HG03135 (cell line): Measurements from ENCODE around the gene CCDC33.

Experiments used
- ATAC-seq: cut with Tn5 transposase; IDR thresholded peaks from one replicate; pipeline ENCODE4 v1.9.1; 2021; ENCODE audit warnings: mild to moderate bottlenecking, moderate library complexity; ENCODE audit not compliant: unreplicated experiment

The CCDC33 gene

GRCh38 chr15:74208901-74209559 lies 27.1 kb upstream of the CCDC33 start:
- ATAC-seq, result no peak

DNA sequence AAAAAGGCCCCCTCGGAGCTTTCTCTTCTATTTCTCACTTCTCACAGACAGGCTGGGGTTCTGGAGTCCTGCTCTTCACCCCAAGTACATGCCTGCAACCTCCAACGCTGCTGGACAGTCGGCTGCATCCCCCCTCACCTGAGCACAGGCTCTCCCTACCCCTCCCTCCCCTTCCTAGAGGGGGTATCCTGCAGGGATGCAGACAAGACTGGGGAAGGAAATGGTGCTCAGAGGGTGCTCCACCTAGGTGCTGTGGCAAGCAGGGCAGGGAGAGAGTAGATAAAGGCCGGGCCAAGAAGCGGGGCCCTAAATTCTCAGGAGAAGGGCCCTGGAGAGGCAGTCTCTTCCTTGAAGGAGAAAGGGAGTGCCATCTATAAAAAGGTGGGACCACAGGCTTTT lies 26.6 kb upstream of the CCDC33 start:
- ATAC-seq, result no peak

- no peak for ATAC-seq
These were observed 26.0 kb upstream of the CCDC33 start for GRCh38 chr15:74209997-74210671.

DNA sequence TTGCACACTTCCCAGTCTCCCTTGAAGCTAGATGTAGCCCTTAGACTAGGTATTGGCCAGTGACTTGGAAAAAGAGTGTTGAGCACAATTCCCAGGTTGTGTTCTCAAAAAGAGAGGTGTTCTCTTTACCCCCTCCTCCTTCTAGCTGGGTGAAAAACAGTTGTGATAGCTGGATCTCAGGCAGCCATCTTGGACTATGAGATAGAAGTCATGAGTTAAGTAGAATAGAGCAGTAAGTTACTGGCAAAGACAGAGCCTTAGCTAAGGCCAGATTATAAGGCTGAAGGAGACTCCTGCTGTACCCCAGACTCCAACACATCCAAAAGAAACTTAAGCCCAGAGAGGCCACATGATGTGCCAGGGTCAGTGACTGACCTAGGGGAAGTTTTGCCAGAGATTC lies 25.4 kb upstream of the CCDC33 start:
- no peak for ATAC-seq

DNA sequence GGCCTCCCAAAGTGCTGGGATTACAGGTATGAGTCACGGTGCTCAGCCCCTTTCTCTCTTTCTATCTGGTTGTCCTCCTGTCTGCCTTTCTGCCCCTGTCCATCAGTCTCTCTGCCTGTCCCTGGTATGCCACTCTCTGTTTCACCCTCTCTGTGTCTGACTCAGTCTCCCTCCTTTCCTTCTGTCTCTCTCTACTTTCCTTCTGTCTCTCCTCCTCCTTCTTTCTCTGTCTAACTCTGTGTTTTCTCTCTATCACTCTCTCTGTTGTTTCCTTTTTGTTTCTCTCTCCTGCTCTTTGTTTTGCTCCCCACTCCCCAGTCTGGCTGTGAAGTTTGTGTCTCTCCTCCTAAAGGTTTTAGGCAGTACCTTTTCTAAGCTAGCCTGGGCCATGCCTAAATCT lies 24.5 kb upstream of the CCDC33 start:
- ATAC-seq, result no peak

DNA sequence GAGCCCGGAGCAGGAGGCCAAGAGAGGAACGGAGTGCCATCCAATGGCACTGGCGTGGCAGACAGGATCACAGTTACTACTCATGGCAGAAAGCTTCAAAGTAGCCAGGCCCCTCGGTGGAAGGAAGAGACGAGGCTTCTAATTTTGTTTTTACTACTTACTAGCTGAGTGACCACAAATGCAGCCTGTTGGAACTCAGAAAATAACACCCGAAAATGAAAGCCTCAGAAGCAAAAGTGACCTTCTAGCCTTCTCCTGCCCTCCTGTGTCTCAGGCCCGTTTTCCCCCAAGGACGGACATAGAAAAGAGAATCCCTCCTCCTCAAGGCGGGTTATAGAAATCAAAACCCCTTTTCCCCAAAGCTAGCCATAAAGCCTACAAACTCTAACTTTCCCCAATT lies 23.6 kb upstream of the CCDC33 start:
- ATAC-seq, result no peak

DNA sequence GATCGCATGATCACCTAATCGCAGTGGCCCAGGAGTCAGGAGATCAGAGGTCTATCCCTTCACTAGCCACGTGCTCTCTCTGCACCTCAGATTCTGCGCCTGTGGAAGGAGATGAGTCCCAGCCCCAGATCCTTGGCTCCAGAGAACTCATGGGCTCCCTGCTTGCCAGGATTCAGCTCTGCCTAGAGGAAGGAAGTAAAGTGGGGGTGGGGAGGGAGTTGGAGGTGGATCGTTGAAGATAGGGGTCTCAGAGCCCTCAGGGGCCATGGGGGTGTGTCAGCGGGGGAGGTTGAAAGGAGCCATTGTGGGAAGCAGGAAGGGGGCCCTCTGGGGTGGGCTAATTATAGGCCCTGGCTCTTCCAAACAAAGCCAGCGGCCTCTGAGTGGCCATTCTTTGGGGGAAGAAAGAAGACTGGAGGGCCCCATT lies 22.3 kb upstream of the CCDC33 start:
- ATAC-seq, result no peak

GRCh38 chr15:74214324-74215021 lies 21.7 kb upstream of the CCDC33 start:
- ATAC-seq, result no peak

DNA sequence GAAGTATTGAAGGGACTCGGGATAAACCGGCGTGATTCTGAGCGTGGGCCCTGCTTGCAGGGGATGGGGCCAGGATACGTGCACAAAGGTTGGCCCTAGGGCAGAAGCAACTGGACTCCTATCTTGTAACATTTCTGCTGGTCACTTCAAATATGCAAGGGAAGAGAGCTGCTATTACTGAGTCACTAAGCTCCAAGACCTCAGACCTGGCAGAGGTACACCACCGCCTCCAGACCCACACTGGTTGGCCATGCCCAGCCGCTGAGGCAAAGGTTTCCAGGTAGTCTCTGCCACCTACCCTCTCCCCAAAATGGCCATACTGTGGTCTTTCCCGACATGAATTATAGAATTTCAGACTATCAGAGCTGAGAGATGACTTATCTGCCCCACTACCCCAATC lies 20.2 kb upstream of the CCDC33 start:
- ATAC-seq, result no peak

DNA sequence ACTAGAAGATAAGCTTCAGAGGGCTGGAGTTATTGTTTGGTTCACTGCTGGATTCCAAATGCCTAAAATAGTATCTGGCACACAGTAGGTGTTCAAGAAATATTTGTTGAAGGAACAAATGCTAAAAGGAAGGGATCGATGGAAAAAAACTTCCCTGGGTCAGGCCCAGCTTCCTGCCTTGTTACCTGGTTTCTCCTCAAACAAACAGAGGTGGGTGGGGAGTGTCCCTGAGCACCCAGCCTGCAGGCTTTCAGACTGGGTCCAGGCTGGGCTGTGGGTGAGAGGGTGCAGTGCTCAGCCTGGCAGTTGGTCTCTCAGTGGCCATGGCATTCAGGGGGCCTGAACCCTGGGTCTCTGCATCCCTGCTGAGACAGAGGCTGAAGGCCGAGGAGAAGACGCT lies 19.2 kb upstream of the CCDC33 start:
- no peak for ATAC-seq

GRCh38 chr15:74217907-74218885 lies 17.9 kb upstream of the CCDC33 start:
- no peak for ATAC-seq

DNA sequence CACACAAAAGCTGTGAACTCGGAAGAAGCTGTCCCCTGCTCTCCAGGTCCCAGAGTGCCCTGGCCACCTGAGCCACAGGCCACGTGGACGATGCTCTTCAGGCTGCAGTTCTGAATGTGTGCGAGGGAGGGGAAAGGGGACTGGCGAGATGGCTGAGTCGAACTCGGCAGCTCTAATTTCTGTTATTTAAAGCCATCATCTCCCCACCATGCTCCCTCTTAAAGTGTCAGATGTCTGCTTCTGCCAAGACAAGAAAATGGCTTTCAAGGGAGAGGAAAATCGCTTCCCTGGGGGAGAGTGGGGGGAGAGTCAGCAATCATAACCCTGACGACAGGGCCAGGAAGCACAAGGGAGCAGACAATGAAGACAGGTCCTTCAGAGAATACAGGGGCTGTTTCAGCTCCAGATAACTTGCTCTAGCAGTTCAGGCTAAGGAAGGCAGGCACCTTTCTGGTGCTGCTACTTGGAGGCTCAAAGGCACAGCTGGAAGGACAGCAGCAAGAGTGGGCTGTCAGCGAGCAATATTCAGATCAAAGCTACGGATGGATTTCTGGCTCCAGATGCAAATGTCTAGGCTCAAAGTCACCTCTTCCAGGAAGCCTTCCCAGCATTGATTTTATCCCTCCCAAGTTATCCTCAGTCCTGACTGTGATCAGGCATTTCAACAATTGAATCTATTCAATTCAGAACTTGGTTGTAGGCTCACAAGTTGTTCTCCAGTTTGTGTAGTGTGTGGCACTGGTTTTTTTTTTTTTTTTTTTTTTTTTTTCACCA lies 15.5 kb upstream of the CCDC33 start:
- ATAC-seq, result no peak

DNA sequence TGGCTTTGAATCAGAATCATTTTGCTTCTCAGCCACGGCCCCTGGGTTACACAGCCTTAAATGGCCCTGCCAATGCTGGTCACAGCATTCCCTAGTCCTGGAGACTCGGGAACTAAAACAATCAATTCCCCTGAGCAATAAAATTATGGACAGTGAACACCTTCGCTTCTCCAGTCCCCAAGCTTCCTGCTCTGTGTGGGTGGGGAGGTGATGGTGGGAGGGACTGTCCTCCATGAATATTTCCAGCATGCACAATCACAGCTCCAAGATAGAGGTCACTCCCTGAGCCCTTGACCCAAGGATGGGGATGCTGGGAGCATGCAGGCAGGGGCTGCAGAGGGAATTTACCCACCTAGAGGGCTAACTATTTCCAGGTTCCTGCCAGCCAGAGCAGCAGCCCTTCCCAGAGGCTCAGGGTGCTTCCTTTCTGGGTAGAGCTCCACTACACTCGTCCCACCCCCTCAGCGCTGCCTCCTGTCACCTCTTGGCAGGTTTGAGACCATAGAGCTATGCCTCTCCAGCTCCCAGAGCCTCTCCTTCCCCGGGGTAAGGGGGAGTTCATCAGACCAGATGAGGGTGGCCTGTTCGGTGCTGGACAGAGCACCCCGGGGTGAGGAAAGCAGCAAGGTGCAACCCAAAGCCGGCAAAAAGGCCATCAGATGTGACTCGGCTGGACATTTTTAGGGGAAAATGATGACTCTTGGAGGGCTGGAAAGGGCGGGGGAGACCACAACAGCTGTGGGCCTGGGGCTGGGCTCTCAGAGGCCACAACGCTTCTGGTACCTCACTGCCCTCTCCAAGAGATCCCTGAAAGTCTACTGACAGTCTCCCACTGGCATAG lies 14.5 kb upstream of the CCDC33 start:
- ATAC-seq, result no peak

GRCh38 chr15:74222240-74223119 lies 13.6 kb upstream of the CCDC33 start:
- ATAC-seq, result no peak

- no peak for ATAC-seq
These were observed 10.2 kb upstream of the CCDC33 start for GRCh38 chr15:74225928-74226327.

DNA sequence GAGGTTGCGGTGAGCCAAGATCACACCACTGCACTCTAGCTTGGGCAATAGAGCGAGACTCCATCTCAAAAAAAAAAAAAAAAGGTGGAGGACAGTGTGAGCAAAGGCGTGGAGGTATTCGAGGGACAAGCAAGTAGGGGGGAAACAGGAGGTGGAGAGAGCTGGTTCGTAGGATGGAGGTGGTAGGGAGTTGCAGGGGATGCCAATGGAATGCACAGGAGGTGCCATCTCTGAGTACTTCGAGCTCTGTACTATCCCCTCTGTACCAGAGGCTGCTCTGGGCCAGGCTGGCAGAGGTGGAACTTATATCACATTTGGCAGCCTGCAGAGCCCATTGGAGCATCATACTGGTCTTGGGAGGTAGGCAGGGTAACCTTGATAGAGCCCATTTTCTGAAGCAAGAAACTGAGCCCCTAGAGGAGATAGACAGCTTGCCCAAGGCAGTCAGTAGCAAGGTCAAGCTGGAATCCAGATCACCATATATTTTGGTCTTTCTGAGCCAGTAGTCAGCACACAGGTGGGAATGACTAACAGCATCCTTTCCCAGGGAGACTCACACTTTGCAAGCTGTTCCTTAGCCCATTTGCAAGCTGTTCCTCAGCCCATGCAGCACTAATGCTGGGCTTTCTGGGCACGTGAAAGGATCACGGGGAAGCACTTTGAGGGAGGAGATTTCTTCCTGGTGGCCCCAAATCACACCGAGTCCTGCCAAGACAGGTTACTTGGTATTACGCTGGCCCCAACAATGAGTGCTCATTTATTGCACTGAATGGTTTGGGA lies 9.2 kb upstream of the CCDC33 start:
- ATAC-seq, result no peak

DNA sequence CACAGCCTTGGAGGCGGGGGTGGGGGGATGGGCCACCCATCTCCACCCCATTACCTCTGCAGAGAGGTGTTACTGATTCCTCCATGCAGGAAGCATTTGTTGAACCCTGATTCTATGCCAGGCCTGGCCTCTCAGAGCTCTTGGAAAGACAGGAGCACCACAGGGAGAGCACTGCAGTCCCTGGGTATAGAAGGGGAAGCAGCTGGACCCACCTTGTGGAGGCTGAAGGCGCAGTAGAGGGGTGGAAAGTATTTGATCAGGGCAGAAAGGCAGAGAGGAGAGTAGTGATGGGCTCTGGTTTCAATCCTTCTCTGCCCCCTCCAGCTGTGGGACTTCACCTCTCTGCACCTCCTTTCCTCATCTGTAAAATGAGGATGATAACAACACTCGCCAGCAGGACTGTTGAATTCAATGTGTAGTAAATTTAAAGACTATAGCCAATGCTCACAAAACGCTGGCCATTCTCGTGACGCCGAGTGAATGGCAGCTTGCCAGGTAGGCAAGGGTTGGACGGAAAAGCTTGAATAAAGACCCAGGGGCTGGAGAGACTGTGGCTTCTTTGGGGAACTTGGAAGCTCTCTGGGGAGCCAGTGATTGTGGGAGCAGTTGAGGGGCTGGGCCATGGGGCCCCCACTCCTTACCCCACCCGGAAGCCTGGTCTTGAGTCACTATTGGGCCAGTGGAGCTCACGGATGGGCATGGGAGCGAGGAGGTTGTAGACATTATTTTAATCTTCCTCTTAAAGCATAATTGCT lies 8.0 kb upstream of the CCDC33 start:
- ATAC-seq, result no peak
